ENCODE data around the gene FSTL5. TPM values are rescaled to one million over a fixed set of nuclear protein-coding genes. Genes with fewer than 3 reads are reported as not detected.

The FSTL5 gene
- total and polyA plus RNA-seq, 2 of the 8 experiments (the other 6 are each of a cell fraction or from before 2014, with no cell fraction given) = 0.09 to 0.32 TPM

DNA sequence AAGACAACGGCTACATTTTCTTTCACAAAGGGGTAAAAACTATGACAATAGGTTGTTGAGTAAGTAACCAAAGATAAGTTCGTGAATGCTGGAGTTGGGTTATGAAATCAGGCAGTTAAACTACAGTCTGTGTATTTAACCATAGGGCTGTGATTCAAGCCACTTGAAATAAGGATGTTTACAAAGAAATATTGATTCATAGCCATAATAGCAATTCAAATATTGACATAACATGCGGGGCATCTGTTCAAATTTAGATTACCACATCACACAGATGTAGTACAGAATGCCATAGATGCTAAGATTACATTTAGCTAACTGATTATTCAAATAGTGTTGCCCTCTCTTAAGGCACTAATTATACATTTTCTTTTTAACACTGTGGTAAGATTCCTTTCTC is 364.1 kb downstream of the FSTL5 start:
- no peak for DNase-seq (ENCODE audit: low read depth in 1 of 2, low spot score in 2 of 2)
- Histone ChIP-seq H3K23me2 (ENCODE audit: low read depth, low read length) (no peaks in the 10 kb centered on the region), H4K91ac (replicated peaks; ENCODE audit: insufficient read length, low read length) (no peak overlapping the region), H3K23ac (ENCODE audit: insufficient read length) (no peak overlapping the region), H3K4me2 (ENCODE audit: insufficient read depth in 1 of 2, low read depth in 2 of 2, low read length in 2 of 2) (no peak overlapping the region), H3K9me3 (ENCODE audit: insufficient read depth in 2 of 2, low read depth in 1 of 2, low read length in 1 of 2) (no peaks in the 10 kb centered on the region), H4K5ac (ENCODE audit: insufficient read length, low read depth, low read length) (no peak overlapping the region), H3K36me3 (ENCODE audit: control insufficient read depth in 2 of 4, insufficient read depth in 4 of 4, low read length in 3 of 4) (no peaks in the 10 kb centered on the region), H3K56ac (replicated peaks; ENCODE audit: insufficient read length, low read depth, low read length) (no peak overlapping the region), H2AFZ (ENCODE audit: low read length) (no peak overlapping the region), H3K4me1 (replicated peaks in 1 of 4; ENCODE audit: control insufficient read depth in 3 of 4, insufficient read depth in 4 of 4, low read length in 3 of 4) (no peaks in the 10 kb centered on the region), H3K4me3 (ENCODE audit: extremely low read depth in 1 of 4, insufficient read depth in 2 of 4, low read depth in 3 of 4, low read length in 4 of 4) (no peak overlapping the region), H4K20me1 (replicated peaks in 1 of 2; ENCODE audit: control insufficient read depth in 1 of 2, insufficient read depth in 2 of 2, low read length in 2 of 2) (no peaks in the 10 kb centered on the region), H2BK5ac (ENCODE audit: low read depth, low read length) (no peak overlapping the region), H2BK12ac (ENCODE audit: low read depth, low read length) (no peak overlapping the region), H3K79me2 (ENCODE audit: control insufficient read depth in 1 of 2, insufficient read depth in 2 of 2, low read length in 2 of 2) (no peaks in the 10 kb centered on the region), H2BK15ac (ENCODE audit: low read length) (no peak overlapping the region), H4K8ac (ENCODE audit: extremely low read depth, insufficient read depth, low read length) (no peak overlapping the region), H2AK5ac (ENCODE audit: low read depth, low read length) (no peak overlapping the region), H2BK20ac (ENCODE audit: low read length) (no peak overlapping the region), H3K4ac (replicated peaks; ENCODE audit: insufficient read length, low read depth, low read length) (no peak overlapping the region), H3K27me3 (replicated peaks in 1 of 4; ENCODE audit: control insufficient read depth in 3 of 4, extremely low read depth in 1 of 4, insufficient read depth in 3 of 4, low read length in 3 of 4) (no peaks in the 10 kb centered on the region), H3K79me1 (ENCODE audit: low read depth, low read length) (no peaks in the 10 kb centered on the region), H3K18ac (ENCODE audit: extremely low read depth, low read length) (no peak overlapping the region), H3K9ac (replicated peaks in 1 of 4; ENCODE audit: extremely low read depth in 1 of 4, low read depth in 3 of 4, low read length in 3 of 4) (no peak overlapping the region), H3K14ac (ENCODE audit: insufficient read length) (no peak overlapping the region), H3K27ac (ENCODE audit: low read depth, low read length) (no peak overlapping the region), H2BK120ac (replicated peaks; ENCODE audit: low read depth, low read length) (no peak overlapping the region)
- TF ChIP-seq TAF1 (IDR thresholded peaks at IDR 0.05; ENCODE audit: low read depth, low read length) = no peak
- TF ChIP-seq SP2 (IDR thresholded peaks at IDR 0.05; ENCODE audit: low read length) = no peak
- TF ChIP-seq SRF (IDR thresholded peaks at IDR 0.05; ENCODE audit: low read depth, low read length) = no peak
- TF ChIP-seq, protein P1, sequence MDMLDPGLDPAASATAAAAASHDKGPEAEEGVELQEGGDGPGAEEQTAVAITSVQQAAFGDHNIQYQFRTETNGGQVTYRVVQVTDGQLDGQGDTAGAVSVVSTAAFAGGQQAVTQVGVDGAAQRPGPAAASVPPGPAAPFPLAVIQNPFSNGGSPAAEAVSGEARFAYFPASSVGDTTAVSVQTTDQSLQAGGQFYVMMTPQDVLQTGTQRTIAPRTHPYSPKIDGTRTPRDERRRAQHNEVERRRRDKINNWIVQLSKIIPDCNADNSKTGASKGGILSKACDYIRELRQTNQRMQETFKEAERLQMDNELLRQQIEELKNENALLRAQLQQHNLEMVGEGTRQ (IDR thresholded peaks at IDR 0.05; ENCODE audit: low read length) = no peak
- TF ChIP-seq SAP30 (IDR thresholded peaks at IDR 0.05; ENCODE audit: insufficient read depth, insufficient replicate concordance, low read length) = no peak
- TF ChIP-seq, protein P2, sequence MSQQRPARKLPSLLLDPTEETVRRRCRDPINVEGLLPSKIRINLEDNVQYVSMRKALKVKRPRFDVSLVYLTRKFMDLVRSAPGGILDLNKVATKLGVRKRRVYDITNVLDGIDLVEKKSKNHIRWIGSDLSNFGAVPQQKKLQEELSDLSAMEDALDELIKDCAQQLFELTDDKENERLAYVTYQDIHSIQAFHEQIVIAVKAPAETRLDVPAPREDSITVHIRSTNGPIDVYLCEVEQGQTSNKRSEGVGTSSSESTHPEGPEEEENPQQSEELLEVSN (IDR thresholded peaks at IDR 0.05) = no peak
- ChIA-PET POLR2A (ENCODE audit: partially characterized antibody) (no interaction called here), CTCF (ENCODE audit: partially characterized antibody) (no interaction called here)
- FAIRE-seq = no peak
- 93% methylated on average over 3 of the region's 3 CpGs; no CpG with 5 or more reads in 1 of the 2 experiments for WGBS, 2 experiments (ENCODE audit: extremely low coverage in 1 of 2, insufficient coverage in 1 of 2, insufficient read length in 1 of 2, insufficient replicate concordance in 2 of 2, low coverage in 1 of 2, low lambda C conversion rate in 2 of 2, missing lambda C conversion rate in 1 of 2)

All from H1 (cell line).